Heart left ventricle (tissue), 16 donors: Measurements from ENCODE around the gene KLHL26. TPM values are rescaled to one million over a fixed set of nuclear protein-coding genes. Genes with fewer than 3 reads are reported as not detected.

Experiments
- ATAC-seq, 4 donors: fragments of 200-7000 bp; cut with Tn5 transposase; one replicate each; pipeline ENCODE4 v1.9.1; 2020 to 2022; ENCODE audit warnings: moderate library complexity in 4 of 4, mild to moderate bottlenecking in 3 of 4, moderate number of reproducible peaks in 1 of 4
- DNase-seq, 5 donors: peaks; one replicate each; pipeline ENCODE4 v3.0.0-alpha.2; 2020
- H3K27ac ChIP-seq, 12 donors: fragments of 200-600 bp; sonication (generic) in 4 of 12; one replicate each; pipeline versions ENCODE4 v1.5.0 to v1.8.0; 2016 to 2022; ENCODE audit warnings: mild to moderate bottlenecking in 2 of 12
- H3K27me3 ChIP-seq, 9 donors: fragments of 200-600 bp; sonication (generic) in 2 of 9; one replicate each; pipeline versions ENCODE4 v1.5.1 to v1.8.0; 2016 to 2022; ENCODE audit warnings: mild to moderate bottlenecking in 3 of 9
- H3K36me3 ChIP-seq, 9 donors: fragments of 200-600 bp; sonication (generic) in 2 of 9; one replicate each; pipeline versions ENCODE4 v1.5.0 to v1.8.0; 2018 to 2022; ENCODE audit warnings: mild to moderate bottlenecking in 2 of 9
- H3K4me1 ChIP-seq, 12 donors: fragments of 200-600 bp; sonication (generic) in 4 of 12; one replicate each; pipeline versions ENCODE4 v1.5.0 to v1.8.0; 2016 to 2022; ENCODE audit warnings: mild to moderate bottlenecking in 3 of 12
- H3K4me3 ChIP-seq, 12 donors: fragments of 200-600 bp; sonication (generic) in 4 of 12; one replicate each; pipeline versions ENCODE4 v1.5.0 to v1.8.0; 2017 to 2022; ENCODE audit warnings: mild to moderate bottlenecking in 9 of 12, moderate library complexity in 4 of 12
- H3K9me3 ChIP-seq, 12 donors: fragments of 200-600 bp; sonication (generic) in 4 of 12; one replicate each; pipeline versions ENCODE4 v1.5.0 to v1.8.0; 2016 to 2022; ENCODE audit warnings: mild to moderate bottlenecking in 1 of 12
- POLR2A ChIP-seq, 2 donors: fragments of 450-650 bp; IDR thresholded peaks; one replicate each; pipeline ENCODE4 v1.6.1; 2017; ENCODE audit warnings: antibody characterized with exemption in 2 of 2, mild to moderate bottlenecking in 2 of 2, moderate library complexity in 2 of 2
- WGBS, 4 donors: extraction: QIAGEN DNeasy Blood & Tissue Kit in 2 of 4; methylation state at CpG; one replicate each; pipeline versions ENCODE4 v1.1.5 to v1.1.7; 2013 to 2018; 5-methylcytosine and 5-hydroxymethylcytosine counted together
- intact Hi-C, 10 donors: fragments of 100-400 bp; cut with DNase I; formaldehyde crosslinking; loops; one replicate each; pipeline versions ENCODE4 v1.11.1 to v1.14.2; 2022
- polyA plus RNA-seq, 2 donors: library from polyadenylated mRNA; stranded (reverse); fragments of 200-250 nt; gene quantifications; one replicate each; pipeline ENCODE4 v1.2.3, GENCODE V29; 2013
- total RNA-seq, 9 donors: library from RNA; depleted of rRNA in 2 of 9; stranded (reverse); fragments of >200 nt in 2 of 9; fragmentation: NEBNext Ultra II Directional in 3 of 9; extraction: Animal tissue kit (Norgen Biotek cat#: 25700) in 3 of 9; gene quantifications; one replicate each; pipeline versions ENCODE4 v1.1.0 to v1.2.4, GENCODE V29; 2016 to 2023
- TF ChIP-seq, protein P1 (sequence below), 12 donors: fragments of 200-600 bp; sonication (generic) in 4 of 12; IDR thresholded peaks; one replicate each; pipeline versions ENCODE4 v1.5.0 to v1.8.0; 2018 to 2022; ENCODE audit warnings: antibody characterized with exemption in 12 of 12, mild to moderate bottlenecking in 5 of 12
- donor health status: ischemic (EF 13 %, LVEDD 7.1; RV severe dilation, severe dysfunction).
- donor health status: healthy with polysubstance abuse.
- donor health status: DM: no; HTN: yes; CAD: no.
- donor health status: DM: no; HTN: no; CAD: no.
- donor health status: ischemic (EF 25% LVEDD 6.9; RV normal size, moderate dysfunction).
- donor health status: ischemic (EF 25% LVEDD 5.7; RV mildly dilated, moderate dysfunction).
- donor health status: healthy.
- donor health status: DM: yes; HTN: yes; CAD: no.
- donor health status: ischemic (EF 35%, LVEDD 5.7; RV mildly dilated, moderate dysfunction).
- donor health status: nonischemic (EF 11% LVEDD 7.7; RV severe dilation, severe dysfunction).
- donor health status: DM: yes; HTN: yes; CAD: no.
- donor health status: PGD.
- donor health status: ischemic (EF 29% LVEDD 5.4; RV normal size, mild dysfunction).
- donor health status: nonischemic (EF 23%, LVEDD 6.1; RV moderate dilation, normal function).

KLHL26 gene
- total and polyA plus RNA-seq, 11 donors: 2.8 to 11.4 (median 5.8) TPM

DNA sequence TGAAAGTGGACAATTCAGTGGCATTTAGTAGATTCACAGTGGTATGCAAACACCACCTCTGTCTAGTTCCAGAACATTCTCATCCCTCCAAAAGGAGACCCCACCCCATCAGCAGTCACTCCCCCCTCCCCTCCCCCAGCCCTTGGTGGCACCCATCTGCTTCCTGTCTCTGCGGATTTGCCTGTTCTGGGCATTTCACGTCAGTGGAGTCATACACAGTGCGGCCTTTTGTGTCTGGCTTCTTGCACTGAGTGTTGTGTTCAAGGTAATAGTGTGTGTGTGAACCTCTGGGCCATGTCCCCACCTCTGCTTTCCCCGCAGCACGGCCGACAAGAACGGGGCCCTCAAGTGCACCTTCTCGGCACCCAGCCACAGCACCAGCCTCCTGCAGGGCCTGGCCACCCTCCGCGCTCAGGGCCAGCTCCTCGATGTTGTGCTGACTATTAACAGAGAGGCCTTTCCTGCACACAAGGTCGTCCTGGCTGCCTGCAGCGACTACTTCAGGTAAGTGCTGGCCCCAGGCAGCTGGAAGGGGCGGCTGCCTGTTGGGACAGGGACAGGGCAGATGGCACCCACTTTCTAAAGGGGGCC, 27.2 kb downstream of the KLHL26 start:
- Histone ChIP-seq H3K36me3 (peaks cover 0 to 37% (median 16%) of the 10 kb centered on the region in 9 donors), H3K4me3 (no peak overlapping the region), H3K4me1 (peaks cover 0 to 31% (median 16%) of the 10 kb centered on the region in 12 donors), H3K27me3 (no peaks in the 10 kb centered on the region), H3K27ac (no peak overlapping the region), H3K9me3 (no peaks in the 10 kb centered on the region)
- ATAC-seq (no peak), DNase-seq (no peak)
- intact Hi-C loops: no loop called here
- TF ChIP-seq POLR2A (IDR thresholded peaks at IDR 0.05): no peak
- TF ChIP-seq, protein P1, sequence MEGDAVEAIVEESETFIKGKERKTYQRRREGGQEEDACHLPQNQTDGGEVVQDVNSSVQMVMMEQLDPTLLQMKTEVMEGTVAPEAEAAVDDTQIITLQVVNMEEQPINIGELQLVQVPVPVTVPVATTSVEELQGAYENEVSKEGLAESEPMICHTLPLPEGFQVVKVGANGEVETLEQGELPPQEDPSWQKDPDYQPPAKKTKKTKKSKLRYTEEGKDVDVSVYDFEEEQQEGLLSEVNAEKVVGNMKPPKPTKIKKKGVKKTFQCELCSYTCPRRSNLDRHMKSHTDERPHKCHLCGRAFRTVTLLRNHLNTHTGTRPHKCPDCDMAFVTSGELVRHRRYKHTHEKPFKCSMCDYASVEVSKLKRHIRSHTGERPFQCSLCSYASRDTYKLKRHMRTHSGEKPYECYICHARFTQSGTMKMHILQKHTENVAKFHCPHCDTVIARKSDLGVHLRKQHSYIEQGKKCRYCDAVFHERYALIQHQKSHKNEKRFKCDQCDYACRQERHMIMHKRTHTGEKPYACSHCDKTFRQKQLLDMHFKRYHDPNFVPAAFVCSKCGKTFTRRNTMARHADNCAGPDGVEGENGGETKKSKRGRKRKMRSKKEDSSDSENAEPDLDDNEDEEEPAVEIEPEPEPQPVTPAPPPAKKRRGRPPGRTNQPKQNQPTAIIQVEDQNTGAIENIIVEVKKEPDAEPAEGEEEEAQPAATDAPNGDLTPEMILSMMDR (IDR thresholded peaks at IDR 0.05): no peak
- WGBS, 4 donors: 75 to 87% (median 81%) methylated on average over 7 to 14 of the region's 14 CpGs

DNA sequence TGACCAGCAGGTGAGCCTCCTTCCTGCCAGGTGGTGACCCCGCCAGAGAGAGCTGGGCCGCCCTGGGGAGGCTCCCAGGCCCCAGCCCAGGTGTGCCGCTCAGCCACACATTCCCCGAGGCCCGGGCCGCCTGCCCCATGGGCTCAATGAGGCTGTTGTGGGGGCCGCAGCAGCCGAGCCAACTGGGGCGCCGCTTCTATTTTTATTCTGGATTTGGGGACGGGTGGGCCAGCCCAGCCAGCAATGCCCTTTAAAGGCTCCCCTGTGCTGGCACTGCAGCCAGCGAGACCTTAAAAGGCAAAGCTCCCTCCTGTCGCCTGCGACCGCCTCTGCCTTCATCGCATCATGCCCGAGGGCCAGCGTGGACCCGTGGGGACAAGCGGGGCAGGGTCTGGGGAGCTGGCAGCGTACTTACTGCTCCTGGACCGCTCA, 29.0 kb downstream of the KLHL26 start:
- no peaks in the 10 kb centered on the region for H3K9me3 ChIP-seq
- H3K4me1 ChIP-seq: peaks cover 0 to 15% (median 5%) of the 10 kb centered on the region in 12 donors
- H3K27ac ChIP-seq: peak overlapping the region in 4 of 12 donors; percentile 6 to 73 (median 10)
- TF ChIP-seq, protein P1 (IDR thresholded peaks at IDR 0.05): no peak
- TF ChIP-seq POLR2A (IDR thresholded peaks at IDR 0.05): no peak
- H3K36me3 ChIP-seq: peaks cover 0 to 50% (median 24%) of the 10 kb centered on the region in 9 donors
- H3K4me3 ChIP-seq: no peak overlapping the region
- H3K27me3 ChIP-seq: no peaks in the 10 kb centered on the region
- intact Hi-C loops: no loop called here
- ATAC-seq (peak in 3 of 4 donors; percentile 29 to 59 (median 36)), DNase-seq (no peak)
- WGBS, 4 donors: 20 to 72% (median 62%) methylated on average over 5 to 22 of the region's 22 CpGs

- ATAC-seq (no peak), DNase-seq (no peak)
- Histone ChIP-seq H3K4me3 (no peak overlapping the region), H3K36me3 (peaks cover 0 to 53% (median 24%) of the 10 kb centered on the region in 9 donors), H3K9me3 (no peaks in the 10 kb centered on the region), H3K27me3 (no peaks in the 10 kb centered on the region), H3K27ac (peak overlapping the region in 3 of 12 donors; percentile 6 to 73 (median 13)), H3K4me1 (peaks cover 0 to 13% (median 0%) of the 10 kb centered on the region in 12 donors)
- intact Hi-C loops: no loop called here
- WGBS, 4 donors: 68 to 82% (median 75%) methylated on average over 11 to 12 of the region's 12 CpGs
- TF ChIP-seq POLR2A (IDR thresholded peaks at IDR 0.05): no peak
- TF ChIP-seq, protein P1 (IDR thresholded peaks at IDR 0.05): no peak
These were observed 29.5 kb downstream of the KLHL26 start for GRCh38 chr19:18666317-18666716.

DNA sequence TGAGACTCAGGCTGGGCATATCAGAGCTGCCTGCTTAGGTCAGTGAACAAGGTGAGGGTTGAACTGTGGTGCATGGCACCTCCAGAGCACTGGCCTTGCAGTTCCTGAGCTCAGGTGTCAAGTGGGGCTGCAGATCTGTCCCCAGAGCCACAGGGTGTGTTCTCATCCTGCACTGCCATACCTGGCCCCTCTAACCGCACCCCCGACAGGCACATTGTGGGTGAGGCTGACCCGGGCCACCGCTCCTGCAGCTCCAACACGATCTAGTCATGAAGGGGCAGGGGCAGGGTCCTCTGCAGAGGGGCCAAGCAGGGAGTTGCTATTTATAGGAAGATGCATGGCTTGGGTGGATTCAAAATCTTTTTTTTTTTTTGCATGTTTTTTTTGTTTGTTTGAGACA, 30.0 kb downstream of the KLHL26 start:
- intact Hi-C loops: no loop called here
- 89 to 92% (median 91%) methylated on average over 5 of the region's 5 CpGs for WGBS, 4 donors
- H3K27me3 ChIP-seq: no peaks in the 10 kb centered on the region
- TF ChIP-seq, protein P1 (IDR thresholded peaks at IDR 0.05): no peak
- no peak for TF ChIP-seq POLR2A (IDR thresholded peaks at IDR 0.05)
- H3K27ac ChIP-seq: peak overlapping the region in 1 of 12 donors; percentile 73
- no peak for ATAC-seq
- no peak for DNase-seq
- no peaks in the 10 kb centered on the region for H3K9me3 ChIP-seq
- H3K4me3 ChIP-seq: no peak overlapping the region
- peaks cover 0 to 53% (median 24%) of the 10 kb centered on the region in 9 donors for H3K36me3 ChIP-seq
- peaks cover 0 to 18% (median 1%) of the 10 kb centered on the region in 12 donors for H3K4me1 ChIP-seq
